GM18517 (cell line): ENCODE data around the gene CNIH2.

Source experiments
- ATAC-seq: cut with Tn5 transposase; IDR thresholded peaks from one replicate; pipeline ENCODE4 v1.9.1; 2021; ENCODE audit warnings: mild to moderate bottlenecking, moderate library complexity; ENCODE audit not compliant: unreplicated experiment

Gene CNIH2

GRCh38 chr11:66327171-66328030 is 49.4 kb downstream of the CNIH2 start:
- no peak for ATAC-seq

GRCh38 chr11:66328031-66328301 is 50.0 kb downstream of the CNIH2 start:
- no peak for ATAC-seq

GRCh38 chr11:66328302-66329144 is 50.5 kb downstream of the CNIH2 start:
- no peak for ATAC-seq

- ATAC-seq: no peak
These were observed 51.2 kb downstream of the CNIH2 start for GRCh38 chr11:66329165-66329673.

- no peak for ATAC-seq
These were observed 53.0 kb downstream of the CNIH2 start for GRCh38 chr11:66330931-66331330.

GRCh38 chr11:66331542-66332370 is 53.8 kb downstream of the CNIH2 start:
- ATAC-seq: no peak

- no peak for ATAC-seq
These were observed 54.6 kb downstream of the CNIH2 start for GRCh38 chr11:66332371-66333219.

GRCh38 chr11:66333220-66333877 is 55.4 kb downstream of the CNIH2 start:
- no peak for ATAC-seq
